Heart left ventricle (tissue), 13 donors: Measurements from ENCODE around the gene LOXHD1.

Experiments
- CTCF ChIP-seq, 12 donors: fragments of 200-600 bp; sonication (generic) in 4 of 12; IDR thresholded peaks; one replicate each; pipeline versions ENCODE4 v1.5.0 to v1.8.0; 2018 to 2022; ENCODE audit warnings: antibody characterized with exemption in 12 of 12, mild to moderate bottlenecking in 5 of 12
- POLR2A ChIP-seq, 2 donors: fragments of 450-650 bp; IDR thresholded peaks; one replicate each; pipeline ENCODE4 v1.6.1; 2017; ENCODE audit warnings: antibody characterized with exemption in 2 of 2, mild to moderate bottlenecking in 2 of 2, moderate library complexity in 2 of 2
- donor health status: ischemic (EF 13 %, LVEDD 7.1; RV severe dilation, severe dysfunction).
- donor health status: DM: no; HTN: yes; CAD: no.
- donor health status: DM: no; HTN: no; CAD: no.
- donor health status: ischemic (EF 25% LVEDD 6.9; RV normal size, moderate dysfunction).
- donor health status: ischemic (EF 25% LVEDD 5.7; RV mildly dilated, moderate dysfunction).
- donor health status: ischemic (EF 35%, LVEDD 5.7; RV mildly dilated, moderate dysfunction).
- donor health status: nonischemic (EF 11% LVEDD 7.7; RV severe dilation, severe dysfunction).
- donor health status: DM: yes; HTN: yes; CAD: no.
- donor health status: PGD.
- donor health status: ischemic (EF 29% LVEDD 5.4; RV normal size, mild dysfunction).
- donor health status: nonischemic (EF 23%, LVEDD 6.1; RV moderate dilation, normal function).

DNA sequence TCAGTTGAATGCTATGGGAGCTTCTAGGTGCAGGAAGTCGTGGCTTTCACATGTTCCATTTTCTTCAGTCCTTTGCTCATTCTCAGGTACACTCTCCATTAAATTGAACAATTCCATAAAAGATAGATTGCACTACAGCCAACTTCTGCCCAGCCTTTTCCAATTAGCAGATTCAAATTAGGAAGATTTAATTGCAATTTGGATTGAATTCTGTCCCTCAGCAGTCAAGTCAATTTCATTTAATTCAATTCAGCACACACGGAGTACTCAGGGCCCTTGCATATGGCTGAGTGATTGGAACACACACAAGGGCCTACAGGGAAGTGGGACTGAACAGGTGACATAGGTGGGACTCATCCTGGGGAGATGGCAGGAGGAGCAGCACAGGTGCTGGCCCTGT is 220.4 kb downstream of the LOXHD1 start:
- TF ChIP-seq CTCF (IDR thresholded peaks at IDR 0.05) (no peak), POLR2A (IDR thresholded peaks at IDR 0.05) (no peak)
